Activated CD8-positive, alpha-beta T cell treated with anti-CD3 and anti-CD28 coated beads for 36 hours (primary cell): ENCODE data around the gene PCA3. TPM values are rescaled to one million over a fixed set of nuclear protein-coding genes. Genes with fewer than 3 reads are reported as not detected.

Source experiments
- ATAC-seq: fragments of 200-7000 bp; cut with Tn5 transposase; one replicate; pipeline ENCODE4 v1.10.0; 2021; ENCODE audit warnings: mild to moderate bottlenecking, moderate library complexity
- CTCF ChIA-PET: fragments of 350-600 bp; sonication (Branson Sonifier 250); formaldehyde crosslinking; loops from one replicate; lab custom pipeline; 2021; ENCODE audit warnings: antibody characterized with exemption; lab: Charles Lee
- POLR2A ChIA-PET: fragments of 350-600 bp; sonication (Branson Sonifier 250); formaldehyde crosslinking; loops from one replicate; lab custom pipeline; 2021; ENCODE audit warnings: antibody characterized with exemption; lab: Charles Lee
- DNase-seq: peaks from one replicate; pipeline ENCODE4 v3.0.0-alpha.2; 2020
- H3K27ac Mint-ChIP-seq: one replicate; pipeline ENCODE4 v1.8.0; 2021; ENCODE audit warnings: mild to moderate bottlenecking, mixed read lengths
- H3K27me3 Mint-ChIP-seq: one replicate; pipeline ENCODE4 v1.8.0; 2021; ENCODE audit warnings: mixed read lengths
- H3K36me3 Mint-ChIP-seq: one replicate; pipeline ENCODE4 v1.8.0; 2021; ENCODE audit warnings: low read depth, mixed read lengths
- H3K4me1 Mint-ChIP-seq: one replicate; pipeline ENCODE4 v1.8.0; 2021; ENCODE audit warnings: low read depth, mixed read lengths
- H3K4me3 Mint-ChIP-seq: one replicate; pipeline ENCODE4 v1.8.0; 2021; ENCODE audit warnings: mild to moderate bottlenecking, moderate library complexity, mixed read lengths
- H3K9me3 Mint-ChIP-seq: one replicate; pipeline ENCODE4 v1.8.0; 2021; ENCODE audit warnings: mixed read lengths
- intact Hi-C: fragments of 100-400 bp; cut with micrococcal nuclease; formaldehyde crosslinking; loops from one replicate; pipeline ENCODE4 v1.10.0; 2022
- total RNA-seq, 2 experiments: library from RNA; stranded (reverse); gene quantifications; one replicate each; pipeline ENCODE4 v1.2.3, GENCODE V29; 2021
- TF ChIP-seq, protein P1 (sequence below): fragments of 200-600 bp; IDR thresholded peaks from one replicate; pipeline ENCODE4 v1.8.0; 2022; ENCODE audit warnings: antibody characterized with exemption, mild to moderate bottlenecking

PCA3 gene
- total RNA-seq, 2 experiments from 2014 or later, result not detected

DNA sequence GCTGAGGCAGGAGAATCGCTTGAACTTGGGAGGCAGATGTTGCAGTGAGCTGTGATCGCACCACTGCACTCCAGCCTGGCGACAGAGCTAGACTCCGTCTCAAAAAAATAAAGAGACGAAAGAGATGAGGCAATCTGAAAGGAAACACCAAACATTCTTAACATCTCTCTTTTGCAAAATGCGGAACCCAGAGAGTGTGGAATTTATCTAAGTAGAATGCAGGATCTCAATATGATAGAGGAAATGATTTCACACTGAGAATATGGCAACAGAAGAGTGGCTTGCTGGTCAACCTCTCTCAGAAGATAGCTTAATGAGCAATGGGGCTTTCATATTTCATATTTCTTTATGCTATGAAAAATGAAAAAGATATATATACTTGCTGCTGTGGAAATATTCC, 33.4 kb upstream of the PCA3 start:
- Mint-ChIP-seq H3K27ac (no peak overlapping the region), H3K27me3 (peaks cover 7% of the 10 kb centered on the region), H3K4me3 (no peak overlapping the region), H3K4me1 (no peaks in the 10 kb centered on the region), H3K36me3 (no peaks in the 10 kb centered on the region), H3K9me3 (no peaks in the 10 kb centered on the region)
- TF ChIP-seq, protein P1, sequence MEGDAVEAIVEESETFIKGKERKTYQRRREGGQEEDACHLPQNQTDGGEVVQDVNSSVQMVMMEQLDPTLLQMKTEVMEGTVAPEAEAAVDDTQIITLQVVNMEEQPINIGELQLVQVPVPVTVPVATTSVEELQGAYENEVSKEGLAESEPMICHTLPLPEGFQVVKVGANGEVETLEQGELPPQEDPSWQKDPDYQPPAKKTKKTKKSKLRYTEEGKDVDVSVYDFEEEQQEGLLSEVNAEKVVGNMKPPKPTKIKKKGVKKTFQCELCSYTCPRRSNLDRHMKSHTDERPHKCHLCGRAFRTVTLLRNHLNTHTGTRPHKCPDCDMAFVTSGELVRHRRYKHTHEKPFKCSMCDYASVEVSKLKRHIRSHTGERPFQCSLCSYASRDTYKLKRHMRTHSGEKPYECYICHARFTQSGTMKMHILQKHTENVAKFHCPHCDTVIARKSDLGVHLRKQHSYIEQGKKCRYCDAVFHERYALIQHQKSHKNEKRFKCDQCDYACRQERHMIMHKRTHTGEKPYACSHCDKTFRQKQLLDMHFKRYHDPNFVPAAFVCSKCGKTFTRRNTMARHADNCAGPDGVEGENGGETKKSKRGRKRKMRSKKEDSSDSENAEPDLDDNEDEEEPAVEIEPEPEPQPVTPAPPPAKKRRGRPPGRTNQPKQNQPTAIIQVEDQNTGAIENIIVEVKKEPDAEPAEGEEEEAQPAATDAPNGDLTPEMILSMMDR, result no peak
- intact Hi-C loops, result no loop called here
- POLR2A ChIA-PET, result no interaction called here
- ATAC-seq (no peak), DNase-seq (no peak)
- CTCF ChIA-PET, result no interaction called here

- no peak for DNase-seq
- Mint-ChIP-seq H3K9me3 (no peaks in the 10 kb centered on the region), H3K4me1 (no peaks in the 10 kb centered on the region), H3K4me3 (no peak overlapping the region), H3K36me3 (no peaks in the 10 kb centered on the region), H3K27ac (no peak overlapping the region), H3K27me3 (peaks cover 5% of the 10 kb centered on the region)
- CTCF ChIA-PET, result no interaction called here
- intact Hi-C loops, result no loop called here
- TF ChIP-seq, protein P1, result no peak
- ATAC-seq, result no peak
- POLR2A ChIA-PET, result no interaction called here
Observed at GRCh38 chr9:76732341-76732958, 31.8 kb upstream of the PCA3 start.

GRCh38 chr9:76733096-76733495, 31.1 kb upstream of the PCA3 start:
- no peaks in the 10 kb centered on the region for H3K36me3 Mint-ChIP-seq
- H3K9me3 Mint-ChIP-seq, result no peaks in the 10 kb centered on the region
- POLR2A ChIA-PET, result no interaction called here
- intact Hi-C loops, result no loop called here
- H3K27ac Mint-ChIP-seq, result no peak overlapping the region
- CTCF ChIA-PET, result no interaction called here
- peaks cover 5% of the 10 kb centered on the region for H3K27me3 Mint-ChIP-seq
- DNase-seq (no peak), ATAC-seq (no peak)
- TF ChIP-seq, protein P1, result no peak
- no peak overlapping the region for H3K4me3 Mint-ChIP-seq
- no peaks in the 10 kb centered on the region for H3K4me1 Mint-ChIP-seq

- intact Hi-C loops, result no loop called here
- Mint-ChIP-seq H3K4me1 (no peaks in the 10 kb centered on the region), H3K4me3 (no peak overlapping the region), H3K27me3 (peaks cover 11% of the 10 kb centered on the region), H3K36me3 (no peaks in the 10 kb centered on the region), H3K27ac (no peak overlapping the region), H3K9me3 (no peaks in the 10 kb centered on the region)
- POLR2A ChIA-PET, result no interaction called here
- TF ChIP-seq, protein P1, result no peak
- DNase-seq (no peak), ATAC-seq (no peak)
- CTCF ChIA-PET, result interaction anchor here (1.4 kb wide), 1 partner anchor 280 kb away, joined by 3 read pairs; no protein-coding TSS in a partner anchor
Observed at GRCh38 chr9:76734716-76735115, 29.5 kb upstream of the PCA3 start.

- no peaks in the 10 kb centered on the region for H3K36me3 Mint-ChIP-seq
- no peak overlapping the region for H3K4me3 Mint-ChIP-seq
- DNase-seq, result no peak
- H3K4me1 Mint-ChIP-seq, result no peaks in the 10 kb centered on the region
- TF ChIP-seq, protein P1, result no peak
- ChIA-PET POLR2A (no interaction called here), CTCF (interaction anchor here (1.0 to 1.4 kb wide), 2 partner anchors 18 to 33 kb away, joined by 3 to 4 read pairs; no protein-coding TSS in a partner anchor)
- intact Hi-C loops, result no loop called here
- H3K9me3 Mint-ChIP-seq, result peaks cover 3% of the 10 kb centered on the region
- H3K27me3 Mint-ChIP-seq, result peaks cover 13% of the 10 kb centered on the region
- ATAC-seq, result no peak
- H3K27ac Mint-ChIP-seq, result no peak overlapping the region
Observed at GRCh38 chr9:76737154-76737902, 26.9 kb upstream of the PCA3 start.
